Urothelium cell line (cell line): ENCODE measurements around the gene METAP1D.
A peak's percentile ranks its signal among the peaks of the same experiment; 100 is the strongest.
"Not testable (repeated sequence)": the region's sequence is repeated elsewhere in the genome, so short reads cannot be mapped to it uniquely, and the experiment has no call there.

Experiments
- DNase-seq: peaks from one replicate; pipeline ENCODE4 v3.0.0; 2011; ENCODE audit warnings: low spot score, mixed read lengths
- FAIRE-seq: peaks from 2 replicates; lab custom pipeline; 2011; peaks lifted over from hg19 to GRCh38; lab: Jason Lieb, UNC

METAP1D gene

DNA sequence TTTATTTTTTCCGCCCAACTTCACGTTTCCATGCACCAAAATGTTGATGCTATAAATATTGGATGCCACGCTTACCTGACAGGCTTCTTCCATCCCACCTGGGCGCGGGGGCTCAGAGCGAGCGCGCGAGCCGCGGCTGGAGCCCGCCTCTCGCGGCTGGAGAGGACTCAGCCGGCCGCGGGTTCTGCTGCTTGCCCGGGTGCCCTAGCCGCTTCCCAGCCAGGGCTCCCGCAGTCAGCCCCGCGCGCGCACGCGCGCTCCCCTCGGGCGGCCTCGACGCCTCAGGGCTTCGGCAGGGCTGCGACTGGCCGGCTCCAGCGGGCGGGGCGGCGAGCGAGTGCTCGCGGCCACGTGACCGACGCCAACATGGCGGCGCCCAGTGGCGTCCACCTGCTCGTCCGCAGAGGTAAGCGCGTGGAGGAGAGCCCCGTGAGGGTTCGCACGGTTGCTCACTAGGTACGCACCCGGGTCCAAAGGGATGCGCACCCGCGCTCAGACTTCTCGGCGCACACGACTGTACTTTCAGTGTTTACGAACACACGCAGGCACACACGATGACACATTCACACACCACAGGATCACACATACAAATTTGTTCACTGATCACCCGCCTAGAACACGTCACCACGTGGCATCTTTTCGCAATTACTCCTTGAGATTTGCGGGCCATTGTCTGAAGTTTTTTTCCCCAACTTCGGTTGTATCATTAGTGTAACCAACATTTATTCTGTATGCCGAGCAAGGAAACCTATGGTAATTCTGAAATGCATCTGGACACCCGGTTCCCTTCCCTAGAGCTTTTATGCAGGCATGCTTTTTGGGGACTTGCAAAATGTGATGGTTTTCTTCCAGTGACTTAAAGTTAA lies at the start of gene METAP1D:
Gene METAP1D (plus strand): TSS at position 350 of the 866 bp plus-strand sequence. CDS start 17 bp downstream, at position 367.
- FAIRE-seq (peak; percentile 79), DNase-seq (peak; percentile 98)

DNA sequence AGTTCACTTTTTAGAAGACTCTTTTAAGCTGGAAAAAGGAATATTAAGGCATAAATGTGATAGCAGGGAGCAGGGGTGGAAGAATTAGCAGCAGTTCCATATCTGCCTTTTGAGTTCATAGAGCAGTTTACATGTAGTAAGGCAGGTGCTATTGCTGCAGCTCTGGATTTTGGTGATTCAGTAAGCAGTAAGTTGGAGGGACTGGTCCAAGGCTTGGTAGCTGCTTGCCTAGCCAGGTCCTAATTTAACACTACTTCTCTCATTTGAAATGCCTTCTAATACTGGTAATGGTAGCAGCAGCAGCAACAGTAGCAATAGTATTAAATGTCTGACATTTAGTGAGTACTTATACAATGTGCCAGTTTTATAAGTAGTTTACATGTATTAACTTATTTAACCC lies 47.5 kb upstream of the METAP1D start:
- FAIRE-seq (no peak), DNase-seq (no peak)

DNA sequence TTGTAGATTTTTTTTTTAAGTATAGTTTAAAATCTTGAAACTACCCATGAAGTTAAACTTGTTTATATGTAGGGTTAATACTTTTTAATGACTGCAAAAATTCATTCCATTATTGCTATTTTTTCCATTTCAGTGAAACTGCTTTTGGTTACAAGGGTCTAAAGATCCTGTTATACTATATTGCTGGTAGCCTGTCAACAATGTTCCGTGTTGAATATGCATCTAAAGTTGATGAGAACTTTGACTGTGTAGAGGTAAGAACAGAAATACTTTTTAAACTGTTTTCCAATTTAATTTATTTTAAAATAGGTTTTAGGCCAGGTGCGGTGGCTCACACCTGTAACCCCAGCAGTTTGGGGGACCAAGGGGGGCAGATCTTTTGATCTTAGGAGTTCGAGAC lies 47.0 kb upstream of the METAP1D start:
- no peak for FAIRE-seq
- DNase-seq: no peak

DNA sequence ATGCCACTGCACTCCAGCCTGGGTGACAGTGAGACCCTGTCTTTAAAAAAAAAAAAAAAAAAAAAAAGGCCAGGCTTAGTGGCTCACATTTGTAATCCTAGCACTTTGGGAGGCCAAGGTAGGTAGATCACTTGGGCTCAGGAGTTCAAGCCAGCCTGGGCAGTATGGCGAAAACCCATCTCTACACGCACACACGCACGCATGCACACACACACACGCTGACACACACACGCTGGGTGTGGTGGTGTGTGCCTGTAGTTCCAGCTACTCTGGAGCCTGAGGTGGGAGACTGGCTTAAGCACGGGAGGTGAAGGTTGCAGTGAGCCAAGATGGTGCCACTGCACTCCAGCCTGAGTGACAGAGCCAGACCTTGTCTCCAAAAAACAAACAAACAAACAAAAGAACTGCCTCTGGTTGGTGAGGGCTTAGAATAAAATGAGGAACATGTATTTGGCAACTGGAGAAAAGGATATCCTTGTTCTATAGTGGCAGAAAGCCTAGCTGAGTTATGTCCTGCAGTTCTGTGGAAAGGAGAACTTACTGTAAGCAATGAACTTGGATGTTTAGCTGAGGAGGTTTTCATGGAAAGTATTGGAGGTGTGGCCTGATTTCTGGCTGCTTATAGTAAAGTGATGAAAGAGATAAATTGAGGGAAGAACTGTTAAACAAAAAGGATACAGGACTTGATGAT lies 43.5 kb upstream of the METAP1D start:
- FAIRE-seq (no peak), DNase-seq (no peak)

DNA sequence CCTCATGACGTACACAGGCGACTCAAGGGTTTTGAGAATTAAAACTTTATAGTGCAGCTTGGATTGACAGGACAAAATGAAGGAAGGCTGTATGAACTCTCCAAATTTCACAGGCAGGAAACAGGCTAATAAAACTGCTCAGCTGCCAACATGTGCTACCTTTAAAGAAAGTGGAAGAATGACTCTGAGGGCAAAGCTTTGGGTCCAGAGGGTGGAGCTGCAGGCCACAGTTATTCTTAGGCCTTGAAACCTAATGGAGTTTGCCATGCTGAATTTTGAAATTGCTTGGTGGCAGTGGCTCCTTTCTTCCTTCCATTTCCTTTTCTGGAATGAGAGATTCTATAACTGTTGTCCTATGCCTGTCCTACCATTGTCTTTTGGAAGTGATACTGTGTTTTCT lies 42.7 kb upstream of the METAP1D start:
- FAIRE-seq (no peak), DNase-seq (no peak)

DNA sequence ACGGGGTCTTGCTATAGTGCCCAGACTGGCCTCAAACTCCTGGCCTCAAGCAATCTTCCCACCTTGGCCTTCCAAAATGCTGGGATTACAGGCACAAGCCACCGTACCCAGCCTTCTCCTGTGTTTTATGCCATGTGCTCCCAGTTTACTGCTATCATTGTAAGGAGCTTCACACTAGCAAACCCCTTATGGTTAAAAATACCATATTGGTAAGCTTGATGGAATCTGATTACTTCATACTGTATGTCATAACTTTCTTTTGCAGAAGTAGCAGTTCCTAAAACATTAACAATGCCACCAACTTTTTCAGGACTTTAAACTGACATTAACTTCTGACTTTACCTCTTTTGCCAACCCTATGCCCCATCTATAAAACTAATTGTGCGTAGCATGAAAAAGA lies 41.3 kb upstream of the METAP1D start:
- no peak for DNase-seq
- no peak for FAIRE-seq

DNA sequence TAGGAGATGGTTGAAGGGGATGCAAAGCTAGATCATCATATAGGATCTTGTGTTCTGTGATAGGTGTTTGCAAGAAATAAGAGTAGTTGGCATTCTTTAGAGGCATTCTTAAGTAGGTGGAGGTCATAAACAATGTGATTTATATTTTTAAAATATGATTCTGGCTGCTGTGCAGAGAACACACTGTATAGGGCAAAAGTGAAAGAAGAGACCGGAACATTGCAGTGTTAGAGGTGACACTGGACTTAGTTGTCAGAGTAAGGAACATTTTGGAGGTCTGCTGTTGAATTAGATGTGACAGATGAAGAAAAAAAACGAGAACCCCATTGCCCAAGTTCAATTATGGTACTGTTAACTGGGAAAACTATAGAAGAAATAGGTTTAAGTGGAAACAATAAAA lies 39.8 kb upstream of the METAP1D start:
- FAIRE-seq: no peak

DNA sequence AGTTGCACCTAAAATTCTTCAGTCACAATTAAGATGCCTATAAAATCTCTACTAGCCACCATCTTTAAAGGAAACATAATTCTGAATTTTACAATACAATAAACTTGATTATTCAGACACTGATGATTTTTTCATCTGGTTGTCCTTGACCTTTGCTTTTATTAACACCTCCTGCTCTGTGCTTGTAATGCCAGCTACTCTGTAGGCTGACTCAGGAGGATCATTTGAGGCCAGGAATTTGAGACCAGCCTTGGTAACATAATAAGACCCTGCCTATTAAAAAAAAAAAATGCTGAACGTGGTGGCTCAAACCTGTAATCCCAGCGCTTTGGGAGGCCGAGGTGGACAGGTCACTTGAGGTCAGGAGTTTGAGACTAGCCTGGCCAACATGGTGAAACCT lies 39.2 kb upstream of the METAP1D start:
- FAIRE-seq (no peak), DNase-seq (no peak)

More for the DNA sequence above, 39.8 kb upstream of the METAP1D start:
- no peak for DNase-seq

DNA sequence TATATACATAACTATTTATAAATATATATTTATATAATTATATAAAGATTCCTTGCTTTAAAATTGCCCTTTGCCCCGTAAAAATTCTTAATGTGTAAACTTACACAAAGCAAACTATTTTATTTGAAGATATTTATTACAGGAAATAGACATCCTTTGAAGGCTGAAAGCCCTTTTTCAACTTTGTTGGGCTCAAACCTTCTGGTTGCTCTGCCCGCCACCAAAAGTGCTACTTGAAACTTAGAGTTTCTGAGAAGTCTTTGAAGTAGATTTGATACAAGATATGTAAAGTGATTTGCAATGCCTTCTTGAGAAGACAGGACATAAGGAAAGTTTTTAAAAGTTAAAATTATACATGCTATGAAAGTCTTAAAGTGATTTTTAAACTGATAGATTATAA lies 36.6 kb upstream of the METAP1D start:
- FAIRE-seq (no peak), DNase-seq (no peak)

DNA sequence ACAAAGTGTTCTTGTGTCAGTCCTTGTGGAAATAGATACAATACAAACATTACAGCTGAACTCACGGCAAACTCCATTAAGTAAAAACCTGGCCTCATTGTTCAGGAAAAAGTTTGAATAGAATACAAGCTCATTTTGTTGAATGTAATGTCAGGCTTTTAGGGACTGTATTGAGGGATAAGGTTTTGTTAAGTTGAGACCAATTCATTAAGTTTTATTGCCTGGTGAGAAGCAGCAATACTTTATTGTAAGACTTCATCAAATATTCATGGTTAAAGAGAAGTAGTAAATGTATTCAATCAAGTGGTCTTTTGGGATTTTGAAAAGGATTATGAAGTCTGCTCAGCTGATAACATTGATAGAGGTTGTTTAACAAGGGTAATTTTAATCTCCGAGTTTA lies 35.4 kb upstream of the METAP1D start:
- no peak for FAIRE-seq
- no peak for DNase-seq

DNA sequence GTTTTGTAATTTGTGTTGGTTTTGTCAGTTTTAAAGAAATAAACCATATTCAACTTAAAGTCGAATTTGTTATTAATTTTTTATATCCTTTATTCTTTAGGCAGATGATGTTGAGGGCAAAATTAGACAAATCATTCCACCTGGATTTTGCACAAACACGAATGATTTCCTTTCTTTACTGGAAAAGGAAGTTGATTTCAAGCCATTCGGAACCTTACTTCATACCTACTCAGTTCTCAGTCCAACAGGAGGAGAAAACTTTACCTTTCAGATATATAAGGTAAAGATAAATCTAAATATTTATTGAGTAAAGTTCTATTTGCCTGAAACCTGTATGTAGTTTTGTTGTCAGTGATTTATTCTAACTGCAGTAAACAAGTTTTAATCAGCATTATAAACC lies 34.5 kb upstream of the METAP1D start:
- no peak for FAIRE-seq
- no peak for DNase-seq

DNA sequence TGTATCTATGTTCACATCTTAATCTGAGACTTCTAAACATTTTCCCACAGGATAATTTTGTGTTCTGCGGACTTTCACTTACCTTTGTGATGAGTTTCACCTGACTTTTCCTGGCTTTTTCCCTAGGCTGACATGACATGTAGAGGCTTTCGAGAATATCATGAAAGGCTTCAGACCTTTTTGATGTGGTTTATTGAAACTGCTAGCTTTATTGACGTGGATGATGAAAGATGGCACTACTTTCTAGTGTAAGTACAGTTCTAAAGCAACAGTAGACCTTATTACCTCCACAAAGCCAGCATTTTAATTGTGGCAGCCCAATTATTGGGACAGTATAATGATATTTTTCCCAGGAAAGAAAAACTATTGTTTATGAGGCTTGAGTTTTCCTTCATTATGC lies 34.1 kb upstream of the METAP1D start:
- DNase-seq: no peak
- no peak for FAIRE-seq

DNA sequence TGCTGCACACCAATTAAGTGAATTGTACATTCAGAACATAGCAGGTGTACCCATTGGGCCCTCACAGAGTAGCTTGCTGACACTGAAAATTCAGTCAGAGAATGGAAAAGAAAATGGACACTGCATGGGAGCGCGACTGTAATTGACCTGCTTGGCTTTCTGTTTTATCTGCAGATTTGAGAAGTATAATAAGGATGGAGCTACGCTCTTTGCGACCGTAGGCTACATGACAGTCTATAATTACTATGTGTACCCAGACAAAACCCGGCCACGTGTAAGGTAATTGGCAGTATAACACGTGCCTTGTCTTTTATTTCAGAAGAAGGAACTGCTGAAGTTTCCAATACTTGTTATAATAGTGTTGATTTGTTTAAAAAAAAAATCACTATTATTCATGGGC lies 33.5 kb upstream of the METAP1D start:
- no peak for FAIRE-seq
- DNase-seq: no peak

DNA sequence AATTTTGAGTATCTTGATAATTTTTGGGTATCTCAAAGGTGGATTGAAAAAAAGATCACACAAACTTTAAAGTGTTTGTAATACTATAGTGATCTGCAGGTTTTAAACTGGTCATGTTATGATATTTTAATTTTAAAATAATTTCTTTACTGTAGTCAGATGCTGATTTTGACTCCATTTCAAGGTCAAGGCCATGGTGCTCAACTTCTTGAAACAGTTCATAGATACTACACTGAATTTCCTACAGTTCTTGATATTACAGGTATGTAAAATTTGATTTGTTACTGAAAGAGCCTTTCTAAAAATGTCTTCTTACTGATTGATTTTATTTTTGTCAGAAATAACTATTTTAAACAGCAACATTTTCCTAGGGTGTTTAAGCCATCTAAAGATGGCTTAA lies 33.1 kb upstream of the METAP1D start:
- DNase-seq (no peak), FAIRE-seq (no peak)

DNA sequence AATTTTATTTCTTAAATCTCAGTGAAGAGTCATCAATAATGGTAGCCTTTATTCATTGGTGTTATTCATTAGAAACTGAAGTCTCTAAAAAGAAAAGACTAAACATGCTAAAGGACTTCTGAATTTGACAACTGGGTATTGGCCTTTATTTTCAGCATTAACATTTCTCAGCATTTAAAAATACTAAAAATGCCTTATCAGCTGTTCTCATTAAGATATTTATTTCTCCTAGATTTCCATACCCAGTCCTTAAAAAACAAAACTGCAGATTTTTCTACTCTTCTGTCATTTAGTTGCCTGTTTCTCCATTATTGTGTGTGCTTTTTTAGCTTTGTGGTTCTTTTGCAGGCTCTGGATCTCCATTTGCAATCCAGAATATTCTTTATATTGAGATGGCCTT lies 31.2 kb upstream of the METAP1D start:
- FAIRE-seq (no peak), DNase-seq (no peak)

DNA sequence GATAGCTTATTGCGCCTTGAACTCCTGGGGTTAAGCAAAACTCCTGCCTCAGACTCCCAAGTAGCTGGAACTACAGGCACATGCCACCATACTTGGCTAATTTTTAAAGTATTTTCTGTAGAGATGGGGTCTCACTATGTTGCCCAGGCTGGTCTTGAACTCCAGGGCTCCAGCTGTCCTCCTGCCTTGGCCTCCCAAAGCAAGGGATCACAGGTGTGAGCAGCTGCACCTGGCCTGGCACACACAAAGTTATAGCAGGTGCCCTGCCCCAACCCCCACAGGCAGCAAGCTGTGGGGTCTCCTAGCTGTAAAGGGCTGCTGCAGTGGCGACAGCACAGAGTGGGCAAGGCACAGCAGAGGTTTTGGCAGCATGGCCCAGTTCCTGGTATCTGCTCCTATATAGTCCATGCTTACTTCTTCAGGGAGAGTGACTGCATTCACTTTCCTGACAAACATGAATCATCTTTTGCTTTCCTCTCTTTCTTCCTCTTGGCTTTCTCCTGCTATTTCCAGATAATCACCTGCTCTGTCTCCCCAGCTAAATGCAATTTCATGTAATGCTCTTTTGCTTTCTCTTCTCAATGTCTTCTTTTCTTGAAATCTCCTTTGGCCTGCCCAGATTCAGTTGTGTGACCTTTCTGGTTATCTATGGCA lies 27.3 kb upstream of the METAP1D start:
- FAIRE-seq (no peak), DNase-seq (no peak)

DNA sequence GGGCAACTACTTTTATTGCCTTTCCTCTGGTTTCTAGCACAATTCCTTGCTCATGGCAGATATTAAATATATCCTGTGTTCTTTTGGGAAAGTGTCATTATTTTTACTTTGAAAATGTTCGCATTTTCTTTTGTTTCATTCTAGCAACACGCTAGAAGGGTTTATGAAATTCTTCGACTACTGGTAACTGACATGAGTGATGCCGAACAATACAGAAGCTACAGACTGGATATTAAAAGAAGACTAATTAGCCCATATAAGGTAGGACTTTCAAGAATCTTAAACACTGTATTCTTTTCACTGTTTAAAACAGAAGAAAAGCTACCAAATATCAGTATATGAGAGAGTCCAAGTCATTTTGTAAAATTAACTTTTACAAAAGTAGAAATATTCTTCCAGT lies 20.6 kb upstream of the METAP1D start:
- DNase-seq: no peak
- FAIRE-seq: no peak

DNA sequence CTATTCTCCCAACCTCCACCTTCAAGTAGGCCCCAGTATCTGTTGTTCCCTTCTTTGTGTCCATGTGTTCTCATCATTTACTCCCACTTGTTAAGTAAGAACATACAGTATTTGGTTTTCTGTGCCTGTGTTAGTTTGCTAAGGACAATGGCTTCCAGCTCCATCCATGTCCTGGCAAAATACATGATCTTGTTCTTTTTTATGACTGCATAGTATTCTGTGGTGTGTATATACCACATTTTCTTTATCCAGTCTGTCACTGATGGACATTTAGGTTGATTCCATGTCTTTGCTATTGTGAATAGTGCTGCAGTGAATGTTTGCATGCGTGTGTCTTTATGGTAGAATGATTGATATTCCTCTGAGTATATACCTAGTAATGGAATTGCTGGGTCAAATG lies 15.8 kb upstream of the METAP1D start:
- not testable (repeated sequence) for DNase-seq, FAIRE-seq

DNA sequence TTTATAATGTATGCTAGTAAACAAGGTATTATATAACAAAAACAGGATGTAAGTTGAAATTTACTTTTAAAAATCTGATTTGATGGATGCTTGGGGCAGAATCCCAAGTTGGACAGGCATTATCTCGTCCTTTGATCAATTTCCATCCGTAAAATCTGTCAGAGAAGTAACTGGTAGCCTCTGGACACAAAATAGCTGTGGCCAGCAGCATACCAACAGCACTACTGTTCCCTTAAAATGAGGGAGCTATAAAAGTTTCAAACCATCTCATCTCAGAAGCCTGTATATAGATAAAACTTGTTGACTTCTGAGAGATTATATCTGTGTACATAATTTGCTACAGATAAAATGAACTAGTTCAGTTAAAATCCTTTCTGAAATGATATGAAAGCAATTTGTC lies 14.7 kb upstream of the METAP1D start:
- DNase-seq: no peak

DNA sequence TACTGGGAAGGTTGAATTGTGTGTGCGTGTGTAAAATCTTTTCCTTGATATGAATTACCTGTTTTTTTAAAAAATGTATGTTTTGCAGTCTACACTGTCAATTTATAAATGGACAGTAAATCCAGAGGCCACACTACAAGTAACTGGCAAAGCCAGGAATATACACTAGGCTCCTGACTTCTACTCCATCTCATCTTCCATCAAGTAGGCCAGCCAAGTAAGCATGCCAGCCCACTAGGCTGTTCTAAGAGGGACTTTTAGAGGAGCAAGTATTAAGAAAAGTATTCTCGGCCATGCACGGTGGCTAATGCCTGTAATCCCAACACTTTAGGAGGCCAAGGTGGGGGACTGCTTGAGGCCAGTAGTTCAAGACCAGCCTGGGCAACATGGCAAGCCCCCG lies 13.0 kb upstream of the METAP1D start:
- DNase-seq (no peak), FAIRE-seq (no peak)

More for the DNA sequence above, 14.7 kb upstream of the METAP1D start:
- FAIRE-seq: no peak

DNA sequence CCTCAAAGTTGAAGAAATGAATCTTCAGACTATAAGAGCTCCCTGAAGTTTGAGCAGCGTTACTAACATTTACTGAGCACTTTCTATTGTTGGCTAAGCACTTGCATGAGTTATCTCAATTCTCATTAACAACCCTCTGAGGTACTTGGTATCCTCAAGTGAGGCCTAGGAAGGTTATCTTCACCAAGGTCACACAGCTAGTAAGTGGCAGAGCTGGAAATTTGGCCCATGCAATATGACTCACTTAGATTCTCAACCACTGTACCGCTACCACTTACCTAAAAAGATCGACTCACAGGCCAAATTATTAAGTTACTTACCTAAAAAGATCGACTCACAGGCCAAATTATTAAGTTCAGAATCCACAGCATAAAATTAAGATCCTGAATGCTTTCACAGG lies 8.7 kb upstream of the METAP1D start:
- DNase-seq (no peak), FAIRE-seq (no peak)

DNA sequence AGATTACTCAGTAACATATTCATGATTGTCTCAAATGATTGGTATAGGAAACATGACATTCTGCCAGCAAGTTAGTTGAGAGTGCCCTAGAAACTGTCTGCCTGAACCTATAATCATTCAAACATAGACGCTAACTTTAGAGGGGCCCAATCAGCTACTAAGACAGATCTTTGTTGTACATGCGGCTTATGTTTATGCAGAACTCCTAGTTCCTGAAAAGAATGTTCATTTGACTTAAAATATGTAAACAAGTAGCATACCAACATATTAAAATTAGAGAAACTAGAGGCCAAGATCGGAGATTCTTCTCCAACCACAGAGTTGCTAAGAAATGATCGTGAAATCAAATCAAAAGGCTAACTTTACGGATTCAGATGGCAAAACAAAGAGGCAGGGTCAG lies 4.2 kb upstream of the METAP1D start:
- FAIRE-seq (no peak), DNase-seq (no peak)
